Lower lobe of right lung (tissue), 2 donors: ENCODE measurements around the gene C19orf38. TPM values are rescaled to one million over a fixed set of nuclear protein-coding genes. Genes with fewer than 3 reads are reported as not detected.

Experiments
- ATAC-seq, 2 donors: fragments of 200-7000 bp; cut with Tn5 transposase; one replicate each; pipeline ENCODE4 v1.9.1; 2020 to 2022; ENCODE audit warnings: mild to moderate bottlenecking in 2 of 2, moderate library complexity in 2 of 2
- DNase-seq: peaks from one replicate; pipeline ENCODE4 v3.0.0-alpha.2; 2020
- H3K27ac ChIP-seq: fragments of 200-600 bp; one replicate; pipeline ENCODE4 v1.8.0; 2022
- H3K27me3 ChIP-seq: fragments of 200-600 bp; one replicate; pipeline ENCODE4 v1.8.0; 2022; ENCODE audit warnings: low read depth
- H3K36me3 ChIP-seq: fragments of 200-600 bp; one replicate; pipeline ENCODE4 v1.8.0; 2022; ENCODE audit warnings: mild to moderate bottlenecking
- H3K4me1 ChIP-seq: fragments of 200-600 bp; one replicate; pipeline ENCODE4 v1.8.0; 2022
- H3K4me3 ChIP-seq: fragments of 200-600 bp; one replicate; pipeline ENCODE4 v1.8.0; 2022; ENCODE audit warnings: mild to moderate bottlenecking
- H3K9me3 ChIP-seq: fragments of 200-600 bp; one replicate; pipeline ENCODE4 v1.8.0; 2022
- CTCF ChIP-seq: fragments of 200-600 bp; IDR thresholded peaks from one replicate; pipeline ENCODE4 v1.8.0; 2022; ENCODE audit warnings: antibody characterized with exemption, mild to moderate bottlenecking
- intact Hi-C: fragments of 100-400 bp; cut with DNase I; formaldehyde crosslinking; loops from one replicate; pipeline ENCODE4 v1.11.0; 2022
- total RNA-seq: library from RNA; stranded (reverse); fragmentation: NEBNext Ultra II Directional; extraction: Animal tissue kit (Norgen Biotek cat#: 25700); gene quantifications from one replicate; pipeline ENCODE4 v1.2.1, GENCODE V29; 2021
- donor health status: DM: no; HTN: yes; CAD: no; lungs with severe emphysema.

Gene C19orf38
- total RNA-seq, 1 donor from 2014 or later = 11.7 TPM

- no peak for DNase-seq
- Histone ChIP-seq H3K27ac (peak overlapping the region; percentile 18), H3K4me3 (no peak overlapping the region), H3K4me1 (peaks cover 16% of the 10 kb centered on the region), H3K9me3 (no peaks in the 10 kb centered on the region), H3K27me3 (no peaks in the 10 kb centered on the region), H3K36me3 (peaks cover 97% of the 10 kb centered on the region)
- intact Hi-C loops = no loop called here
- peak; percentile 45 to 51 for ATAC-seq
- TF ChIP-seq CTCF = no peak
These were observed 35.3 kb upstream of the C19orf38 start for GRCh38 chr19:10812902-10813404.

- TF ChIP-seq CTCF = no peak
- ATAC-seq (no peak), DNase-seq (no peak)
- intact Hi-C loops = no loop called here
- H3K9me3 ChIP-seq = no peaks in the 10 kb centered on the region
- H3K27me3 ChIP-seq = no peaks in the 10 kb centered on the region
- H3K36me3 ChIP-seq = peaks cover 96% of the 10 kb centered on the region
- H3K4me1 ChIP-seq = peaks cover 6% of the 10 kb centered on the region
- H3K27ac ChIP-seq = peak overlapping the region; percentile 49
- H3K4me3 ChIP-seq = no peak overlapping the region
These were observed 33.1 kb upstream of the C19orf38 start for GRCh38 chr19:10815007-10815536.

- H3K9me3 ChIP-seq = no peaks in the 10 kb centered on the region
- no peak for TF ChIP-seq CTCF
- H3K36me3 ChIP-seq = peaks cover 96% of the 10 kb centered on the region
- H3K27ac ChIP-seq = peak overlapping the region; percentile 60
- intact Hi-C loops = no loop called here
- H3K4me3 ChIP-seq = peak overlapping the region; percentile 48
- ATAC-seq (no peak), DNase-seq (no peak)
- H3K4me1 ChIP-seq = peaks cover 6% of the 10 kb centered on the region
- no peaks in the 10 kb centered on the region for H3K27me3 ChIP-seq
These were observed 32.1 kb upstream of the C19orf38 start for GRCh38 chr19:10815969-10816644.

GRCh38 chr19:10816691-10817090, 31.5 kb upstream of the C19orf38 start:
- Histone ChIP-seq H3K36me3 (peaks cover 96% of the 10 kb centered on the region), H3K4me1 (peaks cover 6% of the 10 kb centered on the region), H3K27me3 (no peaks in the 10 kb centered on the region), H3K27ac (peak overlapping the region; percentile 60), H3K4me3 (peak overlapping the region; percentile 48), H3K9me3 (no peaks in the 10 kb centered on the region)
- DNase-seq = no peak
- ATAC-seq = no peak
- TF ChIP-seq CTCF = no peak
- intact Hi-C loops = no loop called here

- intact Hi-C loops = no loop called here
- Histone ChIP-seq H3K9me3 (no peaks in the 10 kb centered on the region), H3K27ac (peak overlapping the region; percentile 60), H3K36me3 (peaks cover 96% of the 10 kb centered on the region), H3K27me3 (no peaks in the 10 kb centered on the region), H3K4me1 (peaks cover 6% of the 10 kb centered on the region), H3K4me3 (peak overlapping the region; percentile 48)
- TF ChIP-seq CTCF = no peak
- ATAC-seq (peak; percentile 3 to 7), DNase-seq (no peak)
These were observed 30.8 kb upstream of the C19orf38 start for GRCh38 chr19:10817291-10818038.
